HG03097 (cell line): ENCODE measurements around the gene KLHL3.
"Not testable (repeated sequence)": the region's sequence is repeated elsewhere in the genome, so short reads cannot be mapped to it uniquely, and the experiment has no call there.

Experiments
- ATAC-seq: cut with Tn5 transposase; IDR thresholded peaks from one replicate; pipeline ENCODE4 v1.9.1; 2021; ENCODE audit not compliant: unreplicated experiment, low FRiP score

Gene KLHL3

DNA sequence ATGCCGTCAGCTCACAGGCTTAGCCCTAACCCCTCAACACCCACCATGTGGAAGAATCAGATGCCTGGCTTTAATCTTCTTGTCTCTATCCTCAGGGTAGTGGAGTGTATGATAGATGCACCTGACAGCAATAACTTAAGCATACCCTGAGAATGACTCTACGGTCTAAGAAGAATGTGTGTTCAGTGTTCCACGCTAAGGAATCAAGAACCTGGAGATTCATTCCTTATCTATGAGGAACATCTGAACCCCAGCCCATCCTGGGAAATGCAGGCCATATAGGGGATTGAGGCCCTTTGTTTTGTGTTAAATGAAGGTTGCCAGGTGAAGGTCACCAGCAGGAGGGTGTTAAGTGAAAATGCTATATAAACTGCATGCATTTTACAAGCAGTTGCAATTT, 63.0 kb downstream of the KLHL3 start:
- no peak for ATAC-seq

GRCh38 chr5:137672001-137672400, 63.9 kb downstream of the KLHL3 start:
- ATAC-seq = no peak

DNA sequence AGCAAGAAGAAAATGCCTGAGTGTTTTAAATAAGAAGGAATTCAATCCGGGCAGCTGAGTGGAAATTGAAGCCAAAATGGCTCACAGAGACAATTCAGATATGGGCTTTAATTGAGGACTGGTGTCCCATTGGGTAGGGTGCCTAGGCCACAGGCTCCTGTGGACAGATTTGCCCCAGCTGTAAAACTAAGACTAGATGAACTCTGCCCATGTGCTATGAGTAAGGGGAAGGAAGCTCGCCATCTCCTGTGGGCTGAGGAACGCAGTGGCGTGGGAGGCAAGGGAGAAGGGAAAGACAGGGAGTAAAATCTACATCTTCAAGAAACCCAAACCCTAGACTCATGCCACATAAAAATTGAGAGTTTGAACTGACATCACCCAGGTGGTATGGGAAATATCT, 66.1 kb downstream of the KLHL3 start:
- ATAC-seq = no peak

DNA sequence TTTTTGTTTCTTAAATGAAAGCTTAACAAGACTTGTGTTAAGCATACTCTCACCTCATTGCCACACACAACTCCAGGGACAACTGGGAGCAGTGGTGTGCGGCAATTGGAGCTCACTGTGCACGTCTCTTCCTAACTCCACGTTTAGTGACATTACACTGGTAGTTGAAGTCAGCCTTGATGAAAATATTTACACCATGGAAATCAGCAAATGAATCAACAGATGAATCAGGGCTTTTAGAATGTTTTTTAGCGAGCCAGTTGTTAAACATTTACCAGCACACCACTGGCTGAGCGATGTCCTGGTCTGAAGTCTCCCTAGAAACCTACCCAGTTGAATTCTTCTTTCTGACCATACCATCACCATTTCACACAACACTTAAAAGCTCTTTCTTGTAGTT, 67.3 kb downstream of the KLHL3 start:
- no peak for ATAC-seq

DNA sequence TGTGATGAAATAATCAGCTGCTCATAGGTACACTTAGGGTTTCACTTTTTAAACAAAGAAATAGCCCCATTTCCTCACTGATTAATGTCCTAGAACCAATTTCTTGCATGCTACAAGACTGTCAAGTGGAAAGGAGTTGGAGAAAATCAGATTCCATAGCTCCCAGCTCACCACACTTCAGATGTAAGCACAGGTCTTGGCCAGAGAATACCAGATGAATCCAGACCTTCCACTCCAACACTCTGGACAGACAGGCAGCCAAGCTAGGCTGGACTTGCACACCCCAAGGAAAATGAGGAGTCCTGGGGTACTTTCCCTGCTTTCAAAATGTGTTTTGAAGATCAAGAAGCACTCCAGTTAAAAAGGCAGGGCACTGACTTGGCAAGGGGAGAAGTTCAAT, 68.5 kb downstream of the KLHL3 start:
- ATAC-seq = no peak

DNA sequence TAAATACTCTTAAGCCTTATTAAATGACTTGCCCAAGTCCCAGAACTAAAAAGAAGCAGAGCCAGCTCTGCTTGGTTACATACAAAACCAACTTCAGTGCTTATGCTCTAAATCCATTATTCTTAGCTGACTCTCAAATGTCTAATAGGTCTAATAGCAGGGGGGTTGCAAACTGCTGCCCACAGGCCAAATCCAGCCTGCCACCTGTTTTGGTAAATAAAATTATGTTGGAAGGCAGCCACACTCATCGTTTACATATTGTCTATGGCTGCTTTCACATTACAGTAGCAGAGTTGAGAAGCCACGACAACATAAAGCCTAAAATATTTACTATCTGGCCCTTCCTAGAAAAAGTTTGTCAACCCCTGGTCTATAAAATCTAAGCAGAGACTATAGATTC, 69.0 kb downstream of the KLHL3 start:
- ATAC-seq = no peak

GRCh38 chr5:137666461-137666850, 69.4 kb downstream of the KLHL3 start:
- peak; percentile 29 for ATAC-seq

DNA sequence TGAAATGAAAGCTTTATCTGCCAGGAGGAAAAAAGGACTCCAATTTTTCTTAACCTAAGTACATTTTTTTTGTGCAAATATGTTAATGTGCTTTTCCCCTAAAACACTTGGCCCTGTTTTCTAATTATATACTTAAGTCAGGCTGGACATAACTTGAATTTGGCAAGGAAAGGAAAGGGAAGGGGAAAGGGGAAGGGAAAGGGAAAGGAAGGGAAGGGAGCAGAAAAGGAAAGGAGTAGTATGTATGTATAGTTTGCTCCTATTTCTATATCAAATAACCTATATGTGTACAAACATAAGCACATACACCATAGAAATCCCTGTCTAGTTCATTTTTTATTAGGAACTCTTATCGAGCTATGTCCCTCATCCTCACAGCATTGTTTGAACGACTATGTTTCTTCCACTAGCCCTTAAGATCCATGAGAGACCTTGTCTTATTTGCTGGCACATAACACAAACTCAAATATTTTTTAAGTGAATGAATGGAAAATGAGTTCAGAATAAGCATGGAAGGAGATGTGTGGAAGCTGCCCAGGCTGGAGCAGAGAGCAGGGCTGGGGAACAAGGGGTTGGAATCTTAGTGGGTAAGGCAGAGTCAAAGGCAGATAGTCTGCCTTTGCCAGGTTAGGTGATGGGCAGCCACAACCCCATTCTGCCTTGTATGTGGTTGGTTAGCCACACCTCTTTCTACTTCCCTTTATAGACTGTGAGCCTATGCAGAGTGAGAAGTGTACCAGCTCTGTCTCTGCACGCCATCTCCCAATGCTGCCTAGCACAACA, 70.0 kb downstream of the KLHL3 start:
- ATAC-seq = peak; percentile 99

GRCh38 chr5:137660349-137660817, 75.5 kb downstream of the KLHL3 start:
- peak; percentile 78 for ATAC-seq

- no peak for ATAC-seq
These were observed 76.7 kb downstream of the KLHL3 start for GRCh38 chr5:137659209-137659608.

DNA sequence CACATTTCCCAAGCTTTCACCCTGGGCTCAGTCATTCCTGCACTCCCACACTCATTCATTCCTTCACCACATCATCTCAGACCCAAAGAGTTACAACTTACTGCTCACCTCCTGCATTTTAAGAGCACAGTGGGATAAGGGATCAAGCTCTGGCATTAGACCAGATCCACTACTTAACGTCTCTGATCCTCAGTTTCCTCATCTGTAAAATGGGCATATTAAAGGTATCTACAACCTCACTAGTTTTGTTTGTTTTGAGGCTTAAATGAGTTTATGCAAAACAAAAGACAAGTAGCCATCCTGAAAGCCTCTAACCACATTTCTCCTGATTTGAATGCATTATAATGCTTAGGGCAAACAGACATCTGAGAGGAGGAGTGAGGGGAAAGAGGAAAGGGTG, 77.6 kb downstream of the KLHL3 start:
- ATAC-seq = no peak

GRCh38 chr5:137657073-137657472, 78.8 kb downstream of the KLHL3 start:
- no peak for ATAC-seq

GRCh38 chr5:137656558-137656957, 79.3 kb downstream of the KLHL3 start:
- ATAC-seq = no peak

DNA sequence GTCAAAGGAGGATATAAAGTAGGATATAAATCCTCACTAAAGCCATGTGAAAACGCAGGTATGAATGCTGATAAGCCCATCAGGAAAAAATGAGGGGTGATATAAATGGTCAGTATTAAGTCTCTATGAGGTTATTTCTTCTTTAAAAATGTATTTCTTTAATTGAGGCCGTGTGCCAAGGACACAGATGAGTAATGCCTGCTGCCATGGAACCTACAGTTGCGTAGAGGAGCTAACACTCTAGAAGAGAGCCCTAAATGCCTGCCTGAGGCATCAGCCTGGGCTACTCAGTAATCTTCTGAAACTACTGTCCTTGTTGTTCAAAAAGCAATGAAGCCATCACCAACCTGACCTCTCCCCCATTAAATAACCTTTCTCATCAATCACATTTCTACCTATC, 84.9 kb downstream of the KLHL3 start:
- no peak for ATAC-seq

- ATAC-seq = no peak
These were observed 86.5 kb downstream of the KLHL3 start for GRCh38 chr5:137649228-137649935.

DNA sequence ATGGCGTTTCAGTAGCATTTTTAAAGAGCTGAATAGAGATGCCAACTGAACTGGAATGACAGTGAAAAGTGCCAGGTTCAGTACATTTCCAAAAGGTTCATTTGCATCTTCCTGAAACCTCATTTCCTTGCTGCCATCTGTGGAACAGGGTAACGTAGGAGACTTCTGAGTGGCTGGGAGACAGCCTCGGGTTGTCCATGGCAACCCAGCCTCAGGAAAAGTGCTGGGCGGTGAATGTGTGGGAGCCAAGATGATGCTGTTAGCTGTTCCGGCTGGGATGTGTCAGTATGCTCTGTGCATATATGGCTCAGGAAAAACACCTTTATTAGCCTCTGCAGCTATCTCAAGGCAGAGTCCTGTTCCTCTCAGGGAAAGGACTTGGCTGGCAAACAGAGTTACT, 87.5 kb downstream of the KLHL3 start:
- no peak for ATAC-seq

DNA sequence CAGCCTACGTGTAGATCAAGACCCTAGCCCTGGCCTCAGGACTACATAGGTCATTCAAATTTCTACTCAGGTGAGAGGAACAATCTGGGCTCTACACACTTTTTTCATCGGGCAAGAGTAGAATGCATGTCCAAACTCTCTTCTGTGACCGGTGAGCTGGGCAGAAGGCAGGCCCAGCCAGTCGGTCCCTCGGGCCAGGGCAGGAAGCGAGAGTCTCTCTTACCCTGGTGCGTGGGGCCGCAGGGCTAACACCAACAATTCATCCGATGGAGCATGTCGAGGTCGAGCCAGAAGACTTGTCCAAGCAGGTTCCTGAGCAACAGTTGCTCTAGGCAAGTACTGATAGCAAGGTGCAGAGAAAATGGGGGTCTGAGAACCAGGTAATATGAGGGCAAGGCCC, 88.5 kb downstream of the KLHL3 start:
- no peak for ATAC-seq

DNA sequence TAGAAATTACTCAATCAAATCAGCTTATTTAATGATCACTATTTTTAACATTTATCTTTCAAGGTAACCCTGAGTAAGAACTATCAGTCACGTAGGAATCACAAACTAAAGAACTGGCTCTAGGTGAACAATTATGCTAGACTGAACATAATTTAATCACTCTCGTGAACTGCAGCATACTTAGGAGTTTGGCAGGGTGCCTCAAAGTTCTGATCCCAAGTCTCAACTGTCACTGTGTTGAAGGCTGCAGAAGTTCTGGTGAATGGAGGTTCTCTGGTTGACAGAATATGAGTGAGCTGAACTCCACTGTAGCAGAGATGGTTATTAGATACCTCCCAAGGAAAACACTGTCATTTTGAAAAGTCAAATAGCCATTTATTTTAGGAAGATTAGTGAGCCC, 89.1 kb downstream of the KLHL3 start:
- no peak for ATAC-seq

DNA sequence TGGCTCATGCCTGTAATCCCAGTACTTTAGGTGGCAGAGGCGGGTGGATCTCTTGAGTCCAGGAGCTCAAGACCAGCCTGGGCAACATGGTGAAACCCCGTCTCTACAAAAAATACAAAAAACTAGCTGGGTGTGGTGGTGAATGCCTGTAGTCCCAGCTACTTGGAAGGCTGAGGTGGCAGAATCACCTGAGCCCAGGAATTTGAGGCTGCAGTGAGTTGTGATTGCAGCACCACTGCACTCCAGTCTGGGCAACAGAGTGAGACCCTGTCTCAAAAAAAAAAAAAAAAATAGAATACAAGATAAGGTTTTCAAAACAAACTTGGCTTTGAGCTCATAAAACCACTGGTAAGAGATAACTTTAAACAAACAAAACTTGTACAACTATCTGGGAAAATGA, 92.8 kb downstream of the KLHL3 start:
- ATAC-seq = not testable (repeated sequence)

GRCh38 chr5:137642091-137642490, 93.8 kb downstream of the KLHL3 start:
- ATAC-seq = no peak

DNA sequence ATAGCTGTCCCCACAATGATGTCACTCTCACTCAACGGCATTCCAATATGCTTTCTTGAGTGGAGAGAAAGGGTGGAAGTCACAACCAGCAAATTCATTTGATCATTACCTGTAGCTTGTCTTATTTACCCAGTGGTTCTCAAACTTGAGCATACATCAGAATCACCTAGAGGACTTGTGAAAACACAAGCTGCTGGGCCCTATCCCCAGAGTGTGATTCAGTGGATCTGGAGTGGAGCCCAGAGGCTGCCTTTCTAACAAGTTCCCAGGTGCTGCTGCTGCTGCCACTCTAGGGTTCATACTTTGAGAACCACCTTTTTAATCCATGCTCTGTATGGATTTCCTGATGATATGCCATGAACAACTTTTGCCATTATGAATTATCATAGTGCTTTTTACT, 94.7 kb downstream of the KLHL3 start:
- no peak for ATAC-seq

GRCh38 chr5:137639645-137640044, 96.2 kb downstream of the KLHL3 start:
- no peak for ATAC-seq
